Effector CD4-positive, alpha-beta T cell (primary cell): ENCODE measurements around the gene BHLHA9.

Experiments used
- DNase-seq: peaks from one replicate; pipeline ENCODE4 v3.0.0-alpha.2; 2020

The BHLHA9 gene

GRCh38 chr17:1256699-1257098 lies 13.5 kb upstream of the BHLHA9 start:
- no peak for DNase-seq

GRCh38 chr17:1260086-1260769 lies 10.0 kb upstream of the BHLHA9 start:
- no peak for DNase-seq

- no peak for DNase-seq
These were observed 9.5 kb upstream of the BHLHA9 start for GRCh38 chr17:1260770-1261161.

- no peak for DNase-seq
These were observed 6.0 kb upstream of the BHLHA9 start for GRCh38 chr17:1264196-1264595.

GRCh38 chr17:1267471-1267943 lies 2.7 kb upstream of the BHLHA9 start:
- DNase-seq = no peak

GRCh38 chr17:1271030-1271423 lies 783 bp downstream of the BHLHA9 start:
- DNase-seq = no peak

GRCh38 chr17:1271441-1271840 lies 1.2 kb downstream of the BHLHA9 start:
- no peak for DNase-seq

- no peak for DNase-seq
These were observed 2.5 kb downstream of the BHLHA9 start for GRCh38 chr17:1272701-1273100.

- DNase-seq = no peak
These were observed 3.4 kb downstream of the BHLHA9 start for GRCh38 chr17:1273492-1274244.

- no peak for DNase-seq
These were observed 4.0 kb downstream of the BHLHA9 start for GRCh38 chr17:1274245-1274608.

- no peak for DNase-seq
These were observed 5.1 kb downstream of the BHLHA9 start for GRCh38 chr17:1275205-1275961.

GRCh38 chr17:1275962-1276736 lies 5.9 kb downstream of the BHLHA9 start:
- peak; percentile 75 for DNase-seq

- no peak for DNase-seq
These were observed 10.4 kb downstream of the BHLHA9 start for GRCh38 chr17:1280652-1281051.

GRCh38 chr17:1286379-1287106 lies 16.3 kb downstream of the BHLHA9 start:
- DNase-seq = no peak

- no peak for DNase-seq
These were observed 19.5 kb downstream of the BHLHA9 start for GRCh38 chr17:1289695-1290094.

- no peak for DNase-seq
These were observed 20.4 kb downstream of the BHLHA9 start for GRCh38 chr17:1290676-1291075.

GRCh38 chr17:1294157-1294717 lies 24.0 kb downstream of the BHLHA9 start:
- DNase-seq = peak; percentile 70

GRCh38 chr17:1298606-1299005 lies 28.4 kb downstream of the BHLHA9 start:
- DNase-seq = peak; percentile 26

GRCh38 chr17:1299552-1300370 lies 29.5 kb downstream of the BHLHA9 start:
- no peak for DNase-seq

GRCh38 chr17:1300371-1300905 lies 30.2 kb downstream of the BHLHA9 start:
- DNase-seq = no peak

- no peak for DNase-seq
These were observed 31.3 kb downstream of the BHLHA9 start for GRCh38 chr17:1301546-1301945.
